Measurements from ENCODE around the gene HK1. TPM values are rescaled to one million over a fixed set of nuclear protein-coding genes. Genes with fewer than 3 reads are reported as not detected.

Gene HK1
- total and polyA plus RNA-seq, 2 donors (not counting 1 experiment from before 2014, with no cell fraction given) = 24.7 to 40.8 TPM

- Mint-ChIP-seq H3K4me3 (no peak overlapping the region), H3K27me3 (no peaks in the 10 kb centered on the region), H3K4me1 (peaks cover 72% of the 10 kb centered on the region), H3K27ac (peak overlapping the region; percentile 82), H3K9me3 (ENCODE audit: insufficient read depth) (no peaks in the 10 kb centered on the region)
- ChIA-PET POLR2A (no interaction called here), CTCF (no interaction called here)
- Histone ChIP-seq H3K79me2 (ENCODE audit: control insufficient read depth, insufficient read depth, low read length) (peaks cover 72% of the 10 kb centered on the region), H3K4me3 (ENCODE audit: control extremely low read depth in 1 of 5, extremely low read depth in 1 of 5, insufficient read depth in 1 of 5, low read depth in 2 of 5, low read length in 4 of 5) (no peak overlapping the region), H3K4me1 (ENCODE audit: control insufficient read depth in 2 of 2, insufficient read depth in 2 of 2, low read length in 2 of 2) (peaks cover 71 to 74% of the 10 kb centered on the region in 2 donors), H2AFZ (ENCODE audit: insufficient read depth, low read depth, low read length, poor library complexity, severe bottlenecking) (no peak overlapping the region), H3K9me3 (ENCODE audit: control extremely low read depth in 1 of 3, control insufficient read depth in 2 of 3, insufficient read depth in 1 of 3, low read length in 2 of 3) (no peaks in the 10 kb centered on the region), H3K36me3 (replicated peaks in 1 of 2; ENCODE audit: control extremely low read depth in 1 of 2, control insufficient read depth in 1 of 2, extremely low read depth in 1 of 2, insufficient read depth in 2 of 2, low read length in 1 of 2) (peaks cover 0 to 9% of the 10 kb centered on the region in 2 experiments), H3K27me3 (replicated peaks in 1 of 4; ENCODE audit: control extremely low read depth in 1 of 4, control insufficient read depth in 3 of 4, insufficient read depth in 4 of 4, low read length in 3 of 4) (no peaks in the 10 kb centered on the region), H3K4me2 (replicated peaks; ENCODE audit: low read depth, low read length, poor library complexity, severe bottlenecking) (peak overlapping the region; percentile 60), H3K9ac (ENCODE audit: low read length) (no peak overlapping the region), H4K20me1 (ENCODE audit: control insufficient read depth, insufficient read depth, low read length, poor library complexity, severe bottlenecking) (no peaks in the 10 kb centered on the region), H3K27ac (ENCODE audit: low read length in 2 of 2) (peak overlapping the region; percentile 63 to 86)
- DNase-seq = no peak
- 93% methylated on average over 3 of the region's 8 CpGs for WGBS (ENCODE audit: insufficient coverage)
- no peak for ATAC-seq (ENCODE audit: low read depth)
- TF ChIP-seq EZH2 (IDR thresholded peaks at IDR 0.05; ENCODE audit: borderline replicate concordance, insufficient read depth, low read depth, low read length, poor library complexity, severe bottlenecking) = no peak
- TF ChIP-seq CTCF (IDR thresholded peaks at IDR 0.05) = no peak
- intact Hi-C loops (cut with micrococcal nuclease) = no loop called here
Observed at GRCh38 chr10:69345890-69346474, 67.7 kb downstream of the HK1 start.

DNA sequence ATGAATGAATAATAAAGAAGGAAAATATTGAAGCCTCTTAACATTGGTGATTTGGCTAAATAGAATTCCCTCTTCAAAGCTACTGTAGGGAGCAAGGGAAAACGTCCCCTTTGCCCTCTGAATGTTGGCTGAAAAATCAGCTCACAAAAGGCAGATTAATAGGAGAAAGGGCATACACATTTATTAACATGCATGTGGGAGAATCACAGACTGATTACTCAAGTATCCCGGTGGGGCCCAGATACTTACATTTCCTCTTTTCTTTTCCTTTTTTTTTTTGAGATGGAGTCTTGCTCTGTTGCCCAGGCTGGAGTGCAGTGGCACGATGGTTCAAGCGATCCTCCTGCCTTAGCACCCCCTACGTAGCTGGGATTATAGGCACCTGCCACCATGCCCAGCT is 68.5 kb downstream of the HK1 start:
- no peaks in the 10 kb centered on the region for H3K27me3 ChIP-seq (replicated peaks in 1 of 4; ENCODE audit: control extremely low read depth in 1 of 4, control insufficient read depth in 3 of 4, insufficient read depth in 4 of 4, low read length in 3 of 4)
- DNase-seq (no peak), ATAC-seq (ENCODE audit: low read depth) (no peak)
- peaks cover 71 to 74% of the 10 kb centered on the region in 2 donors for H3K4me1 ChIP-seq (ENCODE audit: control insufficient read depth in 2 of 2, insufficient read depth in 2 of 2, low read length in 2 of 2)
- H3K27me3 Mint-ChIP-seq = no peaks in the 10 kb centered on the region
- H3K4me3 ChIP-seq (ENCODE audit: control extremely low read depth in 1 of 5, extremely low read depth in 1 of 5, insufficient read depth in 1 of 5, low read depth in 2 of 5, low read length in 4 of 5) = no peak overlapping the region
- ChIA-PET CTCF (interaction anchor here (0.7 kb wide), 1 partner anchor 142 kb away, joined by 6 read pairs; no protein-coding TSS in a partner anchor), POLR2A (interaction anchor here (0.6 kb wide), 1 partner anchor 1582 kb away, joined by 4 read pairs; no protein-coding TSS in a partner anchor)
- intact Hi-C loops (cut with micrococcal nuclease) = no loop called here
- H3K9me3 Mint-ChIP-seq (ENCODE audit: insufficient read depth) = no peaks in the 10 kb centered on the region
- H3K27ac Mint-ChIP-seq = no peak overlapping the region
- peaks cover 0 to 9% of the 10 kb centered on the region in 2 experiments for H3K36me3 ChIP-seq (replicated peaks in 1 of 2; ENCODE audit: control extremely low read depth in 1 of 2, control insufficient read depth in 1 of 2, extremely low read depth in 1 of 2, insufficient read depth in 2 of 2, low read length in 1 of 2)
- H3K9ac ChIP-seq (ENCODE audit: low read length) = no peak overlapping the region
- H2AFZ ChIP-seq (ENCODE audit: insufficient read depth, low read depth, low read length, poor library complexity, severe bottlenecking) = no peak overlapping the region
- H3K4me3 Mint-ChIP-seq = no peak overlapping the region
- peak overlapping the region; percentile 60 for H3K4me2 ChIP-seq (replicated peaks; ENCODE audit: low read depth, low read length, poor library complexity, severe bottlenecking)
- H3K27ac ChIP-seq (ENCODE audit: low read length in 2 of 2) = peak overlapping the region in 1 of 2 donors; percentile 86
- TF ChIP-seq CTCF (IDR thresholded peaks at IDR 0.05) (no peak), EZH2 (IDR thresholded peaks at IDR 0.05; ENCODE audit: borderline replicate concordance, insufficient read depth, low read depth, low read length, poor library complexity, severe bottlenecking) (no peak)
- peaks cover 71% of the 10 kb centered on the region for H3K79me2 ChIP-seq (ENCODE audit: control insufficient read depth, insufficient read depth, low read length)
- peaks cover 74% of the 10 kb centered on the region for H3K4me1 Mint-ChIP-seq
- H4K20me1 ChIP-seq (ENCODE audit: control insufficient read depth, insufficient read depth, low read length, poor library complexity, severe bottlenecking) = no peaks in the 10 kb centered on the region
- 100% methylated on average over 1 of the region's 5 CpGs for WGBS (ENCODE audit: insufficient coverage)
- H3K9me3 ChIP-seq (ENCODE audit: control extremely low read depth in 1 of 3, control insufficient read depth in 2 of 3, insufficient read depth in 1 of 3, low read length in 2 of 3) = no peaks in the 10 kb centered on the region
